ENCODE measurements around the gene GRK6. TPM values are rescaled to one million over a fixed set of nuclear protein-coding genes. Genes with fewer than 3 reads are reported as not detected.

GRK6 gene
- total and polyA plus RNA-seq, 2 donors = 13.4 to 27.7 TPM

- Histone ChIP-seq H3K27ac (ENCODE audit: low read depth) (no peak overlapping the region), H3K4me1 (ENCODE audit: insufficient read depth) (no peaks in the 10 kb centered on the region), H3K36me3 (ENCODE audit: insufficient read depth) (no peaks in the 10 kb centered on the region), H3K4me3 (ENCODE audit: low read depth, low read length) (no peak overlapping the region)
- DNase-seq (ENCODE audit: extremely low spot score) = no peak
- 53% methylated on average over 10 of the region's 10 CpGs for WGBS
Observed at GRCh38 chr5:177445052-177445916, 18.8 kb downstream of the GRK6 start.

DNA sequence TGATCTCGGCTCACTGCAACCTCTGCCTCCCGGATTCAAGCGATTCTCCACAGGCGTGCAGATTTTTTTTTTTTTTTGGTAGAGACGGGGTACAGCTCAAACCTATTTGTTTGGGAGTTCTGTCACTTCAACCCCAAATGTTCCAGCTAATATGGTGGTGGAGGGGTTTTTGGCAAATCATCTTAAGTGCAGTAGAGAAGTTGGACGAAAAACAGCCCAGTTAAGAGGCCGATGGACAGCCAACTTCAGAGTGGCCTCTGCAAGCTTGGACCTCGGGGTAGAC, 19.4 kb downstream of the GRK6 start:
- no peak overlapping the region for H3K27ac ChIP-seq (ENCODE audit: low read depth)
- WGBS = 2% methylated on average over 8 of the region's 8 CpGs
- no peak for DNase-seq (ENCODE audit: extremely low spot score)
- no peaks in the 10 kb centered on the region for H3K4me1 ChIP-seq (ENCODE audit: insufficient read depth)
- H3K4me3 ChIP-seq (ENCODE audit: low read depth, low read length) = no peak overlapping the region
- H3K36me3 ChIP-seq (ENCODE audit: insufficient read depth) = no peaks in the 10 kb centered on the region

DNA sequence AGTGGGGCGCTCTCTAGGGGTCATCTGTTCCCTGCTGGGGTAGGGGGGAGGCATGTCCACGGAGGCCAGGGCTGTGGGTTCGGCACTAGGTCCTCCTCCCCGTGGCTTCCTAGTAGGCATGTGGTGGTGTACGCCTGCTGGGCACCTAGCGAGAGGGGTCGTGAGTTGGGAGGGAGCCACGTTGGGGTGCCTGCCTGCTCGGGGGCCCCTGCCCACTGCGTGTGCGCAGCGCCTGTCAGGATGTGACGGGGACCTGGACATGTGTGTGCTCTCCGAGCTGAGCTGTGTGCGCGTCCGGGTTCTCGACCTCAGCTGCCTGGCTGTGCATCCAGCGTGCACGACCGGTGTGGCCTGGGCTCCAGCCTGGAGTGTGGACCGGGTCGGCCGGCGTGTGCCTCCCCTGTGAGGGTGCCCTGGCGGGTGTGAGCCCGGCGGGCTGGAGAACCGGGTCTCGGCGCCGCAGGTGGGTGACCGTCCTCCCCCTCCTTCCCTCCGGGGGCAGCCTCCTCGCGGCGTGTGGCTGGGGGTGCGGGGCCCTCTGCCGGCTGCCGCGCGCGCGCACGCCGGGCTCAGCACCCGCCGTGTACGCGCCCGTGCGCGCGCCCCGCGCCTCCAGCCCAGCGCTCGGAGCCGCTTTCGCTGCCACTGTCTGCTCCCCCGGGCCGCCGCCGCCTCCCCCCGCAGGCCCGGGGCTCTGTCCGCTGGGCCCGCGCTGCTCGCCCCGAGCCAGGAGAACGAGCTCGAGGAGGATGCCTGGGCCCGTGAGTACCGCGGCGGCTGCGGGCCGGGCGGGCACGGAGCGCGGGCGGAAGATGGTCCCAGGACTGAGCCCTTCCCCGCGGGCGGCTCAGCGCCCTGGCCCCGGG, 20.0 kb downstream of the GRK6 start, which contains the start of gene PRR7:
Gene PRR7 (plus strand): TSS at position 615 of the 866 bp plus-strand sequence. CDS start 8,254 bp downstream, outside the sequence.
- H3K4me3 ChIP-seq (ENCODE audit: low read depth, low read length) = peak within 1 kb of the TSS; percentile 54
- WGBS = under 1% methylated on average over 89 of the region's 89 CpGs
- H3K27ac ChIP-seq (ENCODE audit: low read depth) = no peak within 1 kb of the TSS
- no peaks in the 10 kb centered on the region for H3K36me3 ChIP-seq (ENCODE audit: insufficient read depth)
- DNase-seq (ENCODE audit: extremely low spot score) = no peak
- H3K4me1 ChIP-seq (ENCODE audit: insufficient read depth) = no peaks in the 10 kb centered on the region

DNA sequence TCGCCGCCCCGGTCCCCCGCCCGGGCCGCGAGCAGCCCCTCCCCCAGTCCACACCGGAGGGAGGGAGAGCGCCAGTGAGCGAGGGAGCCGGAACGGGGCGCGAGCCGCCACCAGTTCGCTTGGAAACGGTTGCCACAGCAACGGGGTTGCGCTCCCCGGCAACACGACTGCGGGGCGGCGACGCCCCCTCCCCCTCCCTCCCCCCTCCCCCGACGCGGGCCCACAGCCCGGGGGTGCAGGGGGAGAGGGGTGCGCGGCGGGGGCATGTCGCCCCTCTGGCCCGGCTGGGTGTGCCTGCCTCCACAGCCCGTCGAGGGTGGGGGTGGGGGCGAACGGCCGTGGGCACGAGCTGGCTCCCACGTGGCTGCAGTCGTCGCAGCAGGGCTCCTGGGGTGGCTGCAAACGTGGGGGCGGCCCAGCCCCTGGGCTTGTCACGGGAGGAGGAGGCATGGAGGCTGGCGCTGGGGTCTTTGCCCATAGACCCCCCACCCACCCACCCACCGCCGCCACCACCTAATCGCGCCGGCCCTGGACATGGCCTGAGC, 20.7 kb downstream of the GRK6 start:
- WGBS = under 1% methylated on average over 48 of the region's 52 CpGs
- Histone ChIP-seq H3K36me3 (ENCODE audit: insufficient read depth) (no peaks in the 10 kb centered on the region), H3K4me3 (ENCODE audit: low read depth, low read length) (peak overlapping the region; percentile 54), H3K27ac (ENCODE audit: low read depth) (no peak overlapping the region), H3K4me1 (ENCODE audit: insufficient read depth) (no peaks in the 10 kb centered on the region)
- DNase-seq (ENCODE audit: extremely low spot score) = no peak

DNA sequence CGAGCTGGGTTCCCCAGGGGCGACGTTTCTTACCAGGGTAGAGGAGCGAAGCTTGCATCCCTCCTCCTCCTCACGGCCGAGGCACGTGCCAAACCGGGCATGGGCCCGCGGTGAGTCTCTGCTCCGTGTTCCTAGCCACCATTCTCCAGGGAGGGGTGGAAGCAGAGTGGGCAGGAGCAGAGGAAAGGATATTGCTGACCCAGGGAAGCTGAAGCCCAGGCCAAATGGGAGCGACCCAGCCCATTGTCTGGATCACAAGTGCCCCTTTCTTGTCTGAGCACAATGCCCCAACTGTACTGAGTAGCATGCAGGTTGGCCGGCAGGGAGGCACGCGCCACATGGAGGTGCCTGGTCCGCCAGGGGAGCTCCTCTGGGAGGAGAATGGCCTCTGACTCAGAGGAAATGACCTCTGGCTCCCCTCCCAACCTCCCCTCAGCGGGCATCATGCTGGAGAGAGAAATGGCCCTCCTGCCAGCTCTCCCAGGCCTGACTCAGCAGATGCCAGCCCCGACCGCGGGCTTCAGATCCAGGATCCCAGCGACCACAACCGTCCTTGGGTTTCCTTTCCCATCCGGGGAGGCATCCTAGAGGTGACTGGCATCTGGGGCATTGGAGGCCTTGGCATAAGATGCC, 21.3 kb downstream of the GRK6 start:
- Histone ChIP-seq H3K27ac (ENCODE audit: low read depth) (no peak overlapping the region), H3K36me3 (ENCODE audit: insufficient read depth) (no peaks in the 10 kb centered on the region), H3K4me3 (ENCODE audit: low read depth, low read length) (peak overlapping the region; percentile 54), H3K4me1 (ENCODE audit: insufficient read depth) (no peaks in the 10 kb centered on the region)
- WGBS = 24% methylated on average over 23 of the region's 23 CpGs
- DNase-seq (ENCODE audit: extremely low spot score) = no peak

DNA sequence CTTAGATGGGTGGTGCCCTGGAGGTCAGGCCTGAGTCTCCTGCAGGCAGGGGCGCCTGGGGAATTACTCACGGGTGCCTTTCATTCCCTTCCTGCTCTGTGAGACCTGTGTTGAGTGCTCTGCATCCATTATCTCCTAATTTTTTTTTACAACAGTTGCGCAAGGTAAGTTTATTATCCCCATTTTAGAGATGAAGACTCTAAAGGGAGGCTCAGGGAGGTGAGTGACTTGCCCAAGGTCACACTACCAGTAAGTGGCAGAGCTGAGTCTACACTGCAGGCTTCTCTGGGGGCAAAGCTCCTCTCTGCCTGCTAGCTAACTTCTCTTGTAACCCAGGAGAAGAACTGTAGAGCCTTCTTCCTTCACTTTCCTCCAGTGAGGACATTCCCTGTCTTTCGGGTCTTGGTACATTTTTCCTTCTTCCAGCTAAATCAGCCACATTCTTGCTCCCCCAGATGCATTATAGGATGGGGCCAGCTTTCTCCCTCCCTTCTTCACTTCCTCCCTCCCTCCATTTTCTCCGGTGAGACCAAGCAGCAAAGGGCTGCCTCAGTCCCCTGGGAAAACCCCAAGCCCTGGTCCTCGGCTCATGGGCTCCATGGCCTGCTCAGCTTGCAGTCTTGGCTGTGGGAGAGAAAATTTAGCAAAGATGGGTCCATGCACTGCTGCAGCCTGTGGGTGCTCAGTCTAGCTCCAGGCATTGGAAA, 21.9 kb downstream of the GRK6 start:
- no peak overlapping the region for H3K4me3 ChIP-seq (ENCODE audit: low read depth, low read length)
- no peaks in the 10 kb centered on the region for H3K4me1 ChIP-seq (ENCODE audit: insufficient read depth)
- 85% methylated on average over 6 of the region's 6 CpGs for WGBS
- DNase-seq (ENCODE audit: extremely low spot score) = no peak
- H3K36me3 ChIP-seq (ENCODE audit: insufficient read depth) = no peaks in the 10 kb centered on the region
- H3K27ac ChIP-seq (ENCODE audit: low read depth) = no peak overlapping the region

GRCh38 chr5:177449140-177450061, 22.9 kb downstream of the GRK6 start:
- no peak overlapping the region for H3K4me3 ChIP-seq (ENCODE audit: low read depth, low read length)
- no peaks in the 10 kb centered on the region for H3K4me1 ChIP-seq (ENCODE audit: insufficient read depth)
- H3K36me3 ChIP-seq (ENCODE audit: insufficient read depth) = no peaks in the 10 kb centered on the region
- no peak for DNase-seq (ENCODE audit: extremely low spot score)
- no peak overlapping the region for H3K27ac ChIP-seq (ENCODE audit: low read depth)
- WGBS = 92% methylated on average over 18 of the region's 18 CpGs

GRCh38 chr5:177450667-177451424, 24.4 kb downstream of the GRK6 start:
- no peaks in the 10 kb centered on the region for H3K36me3 ChIP-seq (ENCODE audit: insufficient read depth)
- H3K4me3 ChIP-seq (ENCODE audit: low read depth, low read length) = no peak overlapping the region
- DNase-seq (ENCODE audit: extremely low spot score) = no peak
- no peak overlapping the region for H3K27ac ChIP-seq (ENCODE audit: low read depth)
- no peaks in the 10 kb centered on the region for H3K4me1 ChIP-seq (ENCODE audit: insufficient read depth)
- WGBS = 78% methylated on average over 10 of the region's 10 CpGs

- no peak for DNase-seq (ENCODE audit: extremely low spot score)
- 81% methylated on average over 17 of the region's 17 CpGs for WGBS
Observed at GRCh38 chr5:177452688-177453638, 26.5 kb downstream of the GRK6 start.

GRCh38 chr5:177453852-177454396, 27.4 kb downstream of the GRK6 start:
- H3K4me1 ChIP-seq (ENCODE audit: insufficient read depth) = no peaks in the 10 kb centered on the region
- H3K4me3 ChIP-seq (ENCODE audit: low read depth, low read length) = no peak overlapping the region
- no peaks in the 10 kb centered on the region for H3K36me3 ChIP-seq (ENCODE audit: insufficient read depth)
- 7% methylated on average over 31 of the region's 31 CpGs for WGBS
- DNase-seq (ENCODE audit: extremely low spot score) = no peak
- no peak overlapping the region for H3K27ac ChIP-seq (ENCODE audit: low read depth)

More at GRCh38 chr5:177452688-177453638, 26.5 kb downstream of the GRK6 start:
- H3K36me3 ChIP-seq (ENCODE audit: insufficient read depth) = no peaks in the 10 kb centered on the region
- no peaks in the 10 kb centered on the region for H3K4me1 ChIP-seq (ENCODE audit: insufficient read depth)
- no peak overlapping the region for H3K4me3 ChIP-seq (ENCODE audit: low read depth, low read length)
- no peak overlapping the region for H3K27ac ChIP-seq (ENCODE audit: low read depth)
